SKM-1 treated with dmso at 0.1 percent for 144 hours (cell line): Measurements from ENCODE around the gene CDK15.

ENCODE experiments used
- DNase-seq: peaks from one replicate; lab custom pipeline; 2025; ENCODE audit not compliant: unreplicated experiment; lab: John Stamatoyannopoulos, UW

Gene CDK15

GRCh38 chr2:201906777-201907562 is 100.6 kb downstream of the CDK15 start:
- DNase-seq: no peak

- no peak for DNase-seq
Measured at GRCh38 chr2:201907563-201907881, 101.2 kb downstream of the CDK15 start.

- no peak for DNase-seq
Measured at GRCh38 chr2:201908901-201909300, 102.6 kb downstream of the CDK15 start.

GRCh38 chr2:201909348-201909747 is 103.0 kb downstream of the CDK15 start:
- no peak for DNase-seq

- no peak for DNase-seq
Measured at GRCh38 chr2:201909961-201910361, 103.6 kb downstream of the CDK15 start.

- DNase-seq: no peak
Measured at GRCh38 chr2:201911372-201911771, 105.0 kb downstream of the CDK15 start.

GRCh38 chr2:201913201-201913600 is 106.9 kb downstream of the CDK15 start:
- no peak for DNase-seq

- DNase-seq: peak; percentile 50
Measured at GRCh38 chr2:201915446-201915845, 109.1 kb downstream of the CDK15 start.

GRCh38 chr2:201916565-201916964 is 110.2 kb downstream of the CDK15 start:
- no peak for DNase-seq

- DNase-seq: no peak
Measured at GRCh38 chr2:201918616-201919307, 112.4 kb downstream of the CDK15 start.

GRCh38 chr2:201919308-201919634 is 112.9 kb downstream of the CDK15 start:
- DNase-seq: no peak

GRCh38 chr2:201923436-201924328 is 117.3 kb downstream of the CDK15 start:
- DNase-seq: no peak

GRCh38 chr2:201924453-201924852 is 118.1 kb downstream of the CDK15 start:
- no peak for DNase-seq

GRCh38 chr2:201925056-201925455 is 118.7 kb downstream of the CDK15 start:
- DNase-seq: no peak

- DNase-seq: no peak
Measured at GRCh38 chr2:201926067-201926466, 119.7 kb downstream of the CDK15 start.

GRCh38 chr2:201928363-201928762 is 122.0 kb downstream of the CDK15 start:
- no peak for DNase-seq

GRCh38 chr2:201929281-201930026 is 123.1 kb downstream of the CDK15 start:
- DNase-seq: no peak

GRCh38 chr2:201930043-201930442 is 123.7 kb downstream of the CDK15 start:
- DNase-seq: no peak

- DNase-seq: no peak
Measured at GRCh38 chr2:201930831-201931230, 124.5 kb downstream of the CDK15 start.

- no peak for DNase-seq
Measured at GRCh38 chr2:201931475-201931874, 125.1 kb downstream of the CDK15 start.

GRCh38 chr2:201931951-201932350 is 125.6 kb downstream of the CDK15 start:
- no peak for DNase-seq
